GM19463 (cell line): ENCODE data around the gene CDC25C.
"Not testable (repeated sequence)": the region's sequence is repeated elsewhere in the genome, so short reads cannot be mapped to it uniquely, and the experiment has no call there.

ENCODE experiments used
- ATAC-seq: cut with Tn5 transposase; IDR thresholded peaks from one replicate; pipeline ENCODE4 v1.9.1; 2021; ENCODE audit warnings: mild to moderate bottlenecking, moderate library complexity; ENCODE audit not compliant: unreplicated experiment

Gene CDC25C

DNA sequence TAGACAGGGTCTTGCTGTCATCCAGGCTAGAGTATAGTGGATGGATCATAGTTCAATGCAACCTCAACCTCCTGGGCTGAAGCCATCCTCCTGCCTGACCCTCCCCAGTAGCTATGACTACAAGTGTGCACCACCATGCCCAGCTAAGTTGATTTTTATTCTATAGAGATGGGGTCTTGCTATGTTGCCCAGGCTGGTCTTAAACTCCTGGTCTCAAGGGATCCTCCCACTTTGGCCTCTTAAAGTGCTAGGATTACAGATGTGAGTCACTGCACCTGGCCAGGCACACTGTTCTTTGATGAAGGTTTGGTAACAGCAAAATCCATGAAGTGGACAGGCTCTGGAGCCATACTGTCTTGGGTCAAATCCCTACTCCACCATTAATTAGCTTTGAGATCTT is 50.7 kb downstream of the CDC25C start:
- no peak for ATAC-seq

DNA sequence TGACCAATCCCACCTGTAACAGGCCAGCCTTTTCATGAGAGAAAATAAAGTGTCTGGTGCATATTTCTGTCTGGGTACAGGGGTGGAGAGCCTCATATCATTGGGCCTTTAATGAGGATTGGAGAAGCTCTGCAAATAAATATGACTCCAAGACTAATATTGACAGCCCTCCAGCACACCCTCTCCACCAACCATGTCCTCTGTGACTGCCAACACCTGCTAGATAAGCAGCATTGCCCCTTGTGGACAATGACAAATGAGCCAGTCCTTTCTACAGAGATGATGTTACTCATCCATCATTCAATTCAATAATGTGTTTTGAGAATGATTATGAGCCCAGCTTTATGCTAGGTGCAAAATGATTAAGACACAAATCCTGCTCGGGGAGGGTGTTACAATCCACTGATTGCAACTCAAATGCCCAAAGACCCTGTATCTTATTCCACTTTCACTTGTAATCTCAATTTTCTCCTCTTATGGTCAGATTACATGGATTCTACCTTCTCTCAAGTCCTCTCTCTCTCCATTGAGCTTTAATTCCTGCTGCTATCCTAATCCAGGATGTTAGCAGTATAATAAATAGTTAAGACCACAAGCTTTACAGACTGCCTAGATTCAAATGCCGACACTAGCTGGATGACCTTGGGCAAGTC is 55.1 kb downstream of the CDC25C start:
- ATAC-seq, result no peak

DNA sequence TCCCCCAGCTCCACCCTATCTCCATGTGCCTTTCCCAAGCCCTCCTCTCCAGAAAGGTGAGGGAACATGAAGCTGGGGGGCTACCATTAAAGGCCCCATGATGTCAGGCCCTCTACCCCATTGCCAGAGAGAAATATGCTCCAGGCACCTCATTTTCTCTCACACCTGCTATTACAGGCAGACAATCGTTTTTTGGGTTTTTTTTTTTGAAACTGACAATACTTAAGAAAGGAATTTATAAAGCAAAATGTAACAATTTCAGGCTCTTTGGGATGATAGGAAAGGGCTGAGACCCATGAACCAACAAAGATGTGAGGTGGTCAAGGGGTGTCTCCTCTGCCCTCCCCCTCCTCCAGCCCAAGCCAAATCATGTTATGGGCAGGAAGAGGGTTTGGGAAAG is 55.7 kb downstream of the CDC25C start:
- no peak for ATAC-seq

DNA sequence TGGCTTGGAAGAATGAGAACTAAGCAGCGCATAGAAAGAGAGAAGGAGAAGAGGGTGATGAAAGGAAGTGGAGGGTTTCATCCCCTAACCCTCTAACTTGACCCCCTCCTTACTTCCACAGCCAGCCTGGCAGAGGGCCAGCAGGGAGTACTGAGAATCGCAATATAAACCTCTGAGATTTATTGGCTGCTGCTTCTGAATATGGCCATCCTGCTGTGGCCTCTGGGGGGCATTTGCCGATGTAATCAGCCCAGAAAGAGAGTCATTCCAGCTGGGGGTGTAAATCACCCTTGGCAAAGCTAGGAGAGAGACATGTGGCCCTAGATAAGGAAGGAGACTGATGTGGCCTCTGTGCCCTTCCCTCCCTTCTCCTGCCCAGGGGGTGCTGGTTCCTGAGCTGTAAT is 56.2 kb downstream of the CDC25C start:
- no peak for ATAC-seq

DNA sequence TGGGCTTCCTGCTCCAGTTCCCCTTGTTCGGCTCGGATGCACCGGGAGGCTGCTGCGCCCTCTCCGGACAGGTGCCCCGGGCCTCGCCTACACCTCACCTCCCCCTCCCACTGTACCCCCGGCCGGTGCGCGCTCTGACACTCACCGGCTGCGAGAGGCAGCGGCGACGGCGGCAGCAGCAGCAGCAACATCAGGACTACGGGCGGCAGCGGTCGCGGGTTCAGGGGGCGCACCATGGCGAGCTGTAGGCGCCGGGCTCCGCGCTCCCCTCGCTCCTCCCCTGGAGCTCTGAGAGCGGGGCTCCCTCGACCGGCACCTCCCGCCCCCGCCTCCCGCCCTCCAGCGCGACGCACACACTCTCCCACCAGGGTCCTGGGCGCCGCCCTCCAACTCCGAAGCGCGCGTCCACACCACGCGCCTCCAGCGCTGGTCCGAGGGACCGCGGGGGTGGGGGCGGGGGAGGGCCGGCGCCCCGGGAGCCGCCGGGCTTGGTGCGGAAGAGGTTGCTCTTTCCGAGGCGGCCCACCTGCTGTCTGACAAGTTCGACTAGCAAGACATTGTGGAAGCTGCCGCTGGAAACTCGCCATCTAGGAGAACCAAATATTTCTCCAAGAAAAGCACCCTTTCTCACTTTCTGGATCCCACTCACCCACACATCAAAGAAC is 57.3 kb downstream of the CDC25C start, which contains the start of gene GFRA3:
Gene GFRA3 (minus strand): TSS at position 433 of the 665 bp plus-strand sequence. CDS start 197 bp downstream, at position 236.
- ATAC-seq, result no peak

DNA sequence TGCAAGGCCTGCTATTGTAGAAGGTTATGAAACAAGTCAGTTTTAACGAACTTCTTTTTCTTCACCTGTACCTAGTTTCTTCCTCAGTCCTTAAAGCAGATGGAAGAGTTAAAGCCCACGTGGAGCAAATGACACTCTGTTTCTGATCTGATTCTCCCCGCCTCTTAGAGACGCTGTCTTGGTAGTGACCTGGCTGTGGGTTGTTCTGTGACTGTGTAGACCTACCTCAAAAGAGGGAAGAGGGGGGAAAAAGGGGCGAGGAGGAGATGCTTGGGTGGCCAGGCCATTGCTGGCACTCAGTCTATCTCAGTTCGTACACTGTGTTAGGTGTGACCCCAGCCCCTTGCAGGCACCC is 57.8 kb downstream of the CDC25C start:
- ATAC-seq, result no peak

DNA sequence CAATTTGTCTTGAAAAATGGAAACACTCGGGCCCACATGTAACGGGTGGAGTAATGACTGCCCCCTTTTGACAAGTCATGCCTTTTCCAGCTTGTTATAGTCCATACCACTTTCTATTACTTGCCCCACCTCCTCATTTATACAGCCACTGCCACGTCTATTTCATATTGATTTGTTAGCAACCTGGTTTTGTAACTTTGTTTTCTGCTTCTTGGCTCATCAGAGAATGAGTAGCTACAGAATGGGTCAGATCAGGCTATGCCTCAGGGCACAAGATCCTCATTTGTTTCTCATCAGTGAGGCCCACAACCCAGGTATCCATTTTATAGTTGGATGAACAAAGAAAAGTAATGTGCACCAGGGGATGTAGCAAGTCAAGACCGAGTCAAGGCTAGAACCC is 58.9 kb downstream of the CDC25C start:
- ATAC-seq, result no peak

DNA sequence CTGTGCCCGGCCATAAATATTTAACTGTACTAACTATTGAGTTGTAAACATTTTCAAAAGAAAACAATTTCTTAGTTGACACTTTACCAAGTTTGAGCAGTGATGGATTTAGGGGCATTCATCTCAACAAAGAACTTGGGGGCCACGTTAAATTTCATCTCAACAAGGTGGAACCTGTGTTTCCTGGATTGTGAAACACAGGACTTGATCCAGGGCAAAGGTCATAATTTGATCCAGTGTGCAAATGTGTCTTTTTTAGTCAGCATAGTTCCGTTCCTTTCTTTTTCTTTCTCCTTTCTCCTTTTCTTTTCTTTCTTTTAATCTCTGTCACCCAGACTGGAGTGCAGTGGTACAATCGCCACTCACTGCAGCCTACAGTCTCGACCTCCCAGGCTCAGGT is 60.3 kb downstream of the CDC25C start:
- ATAC-seq, result no peak

DNA sequence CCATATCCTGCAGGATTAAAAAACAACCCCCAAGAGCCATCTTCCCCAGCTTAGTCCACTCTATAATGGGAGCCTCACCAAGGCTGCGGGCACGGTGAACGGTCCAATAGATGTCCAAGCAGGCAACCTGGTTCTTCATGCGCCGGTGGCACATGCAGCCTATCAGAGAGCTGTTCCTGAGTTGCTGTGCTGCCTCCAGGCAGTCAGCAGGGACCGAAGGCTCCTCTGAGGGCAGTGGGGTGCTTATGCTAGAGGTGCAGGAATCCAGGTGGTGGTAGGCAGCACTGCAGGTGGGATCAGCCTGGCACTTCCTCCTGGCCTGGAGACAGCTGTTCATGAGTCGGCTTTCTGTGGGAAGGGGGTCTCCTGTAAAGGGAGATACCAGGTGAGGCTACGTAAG is 67.4 kb downstream of the CDC25C start:
- ATAC-seq, result no peak

DNA sequence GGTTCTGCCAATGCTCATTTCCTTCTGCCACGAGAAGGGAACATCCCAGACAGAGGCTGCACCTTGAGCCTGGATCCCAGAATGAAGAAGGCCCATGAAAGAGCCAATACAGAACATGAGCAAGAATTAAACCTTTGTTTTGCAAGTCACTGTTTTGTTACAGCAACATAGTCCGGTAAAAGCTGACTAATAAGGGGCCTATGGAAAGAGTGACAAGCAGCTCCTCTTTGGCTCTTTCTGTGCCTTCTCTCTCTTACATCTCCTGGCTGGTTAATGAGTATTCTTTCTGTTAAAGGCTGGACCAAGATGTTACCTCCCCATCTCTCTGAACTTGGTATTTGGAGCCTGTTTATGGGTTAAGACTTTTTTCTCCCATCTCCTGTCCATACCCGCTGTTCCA is 68.0 kb downstream of the CDC25C start:
- no peak for ATAC-seq

DNA sequence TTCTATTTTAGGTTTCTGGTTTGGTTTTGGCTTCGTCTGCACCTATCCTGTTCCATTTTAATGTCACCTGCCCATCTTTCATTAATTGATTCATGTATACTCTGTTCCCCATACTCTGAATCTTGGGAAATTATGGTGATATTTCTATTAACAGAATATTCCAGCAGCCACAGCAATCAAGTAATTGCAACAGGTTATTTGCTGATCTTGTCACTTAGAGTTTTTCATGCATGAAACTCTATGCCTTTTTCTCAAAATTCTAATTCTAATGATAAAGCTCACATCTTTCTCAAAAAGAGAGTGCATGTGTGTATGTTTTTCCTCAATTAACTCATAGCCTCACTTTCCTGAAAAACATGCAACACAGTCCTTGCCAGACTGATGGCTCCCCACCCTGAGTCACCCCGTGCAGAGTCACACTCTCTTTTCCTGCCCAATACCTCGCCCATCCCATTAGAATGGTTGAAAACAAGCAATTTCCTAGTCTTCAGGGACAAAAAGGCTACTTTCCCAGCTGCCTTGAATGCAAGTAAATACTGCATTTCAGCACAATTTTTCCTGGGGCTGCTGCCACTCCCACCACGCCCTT is 72.8 kb downstream of the CDC25C start:
- ATAC-seq, result no peak

DNA sequence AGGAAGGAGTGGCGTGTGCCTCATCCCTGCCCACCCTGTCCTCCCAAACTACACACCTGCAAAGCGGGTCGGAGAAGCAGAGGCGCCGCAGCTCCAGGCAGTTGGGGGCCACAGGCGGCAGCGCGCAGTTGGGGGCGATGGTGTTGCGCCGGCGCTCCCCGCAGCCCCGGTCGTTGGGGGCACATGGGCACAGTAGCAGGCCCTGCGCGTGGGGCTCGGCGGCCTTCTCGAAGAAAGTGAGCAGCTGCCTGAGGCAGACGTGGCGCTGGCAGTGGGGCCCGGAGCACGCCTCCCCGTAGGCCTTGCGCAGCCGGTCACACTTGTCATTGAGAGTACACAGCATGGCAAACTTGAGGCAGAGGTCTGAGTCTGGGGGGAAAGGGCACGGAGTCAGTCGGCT is 74.0 kb downstream of the CDC25C start:
- no peak for ATAC-seq

DNA sequence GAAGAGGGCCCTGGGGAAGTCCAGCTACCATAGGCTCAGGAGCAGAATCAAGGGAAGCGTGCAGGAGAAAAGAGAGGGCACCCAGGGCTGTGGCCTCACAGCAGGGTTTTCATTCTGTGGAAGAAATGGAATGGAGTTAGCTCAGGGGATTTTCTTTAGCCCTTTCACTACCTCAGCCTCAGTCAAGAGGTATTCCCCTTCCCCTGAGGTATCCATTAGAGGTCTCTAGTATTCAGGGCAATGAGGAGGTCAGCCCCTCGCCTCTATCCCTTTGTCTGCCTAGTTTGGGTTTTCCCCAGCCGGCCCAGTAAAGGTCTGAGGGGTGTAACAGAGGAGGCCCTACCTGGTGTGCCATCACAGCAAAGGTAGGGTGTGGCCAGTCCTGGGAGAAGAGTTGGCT is 78.7 kb downstream of the CDC25C start:
- peak; percentile 54 for ATAC-seq

DNA sequence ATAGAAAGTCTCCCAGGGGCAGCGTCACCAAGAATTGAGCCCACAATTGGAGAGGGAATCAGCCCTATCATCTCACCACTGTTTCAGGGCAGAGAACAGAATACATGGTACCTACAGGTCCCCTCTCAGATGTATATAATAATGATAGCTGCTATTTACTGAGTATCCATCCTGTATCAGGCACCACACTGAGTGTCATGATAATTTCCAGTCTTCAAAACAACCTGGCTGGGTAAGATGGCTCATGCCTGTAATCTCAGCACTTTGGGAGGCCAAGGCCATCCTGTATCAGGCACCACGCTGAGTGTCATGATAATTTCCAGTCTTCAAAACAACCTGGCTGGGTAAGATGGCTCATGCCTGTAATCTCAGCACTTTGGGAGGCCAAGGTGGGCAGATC is 83.8 kb downstream of the CDC25C start:
- ATAC-seq, result not testable (repeated sequence)

DNA sequence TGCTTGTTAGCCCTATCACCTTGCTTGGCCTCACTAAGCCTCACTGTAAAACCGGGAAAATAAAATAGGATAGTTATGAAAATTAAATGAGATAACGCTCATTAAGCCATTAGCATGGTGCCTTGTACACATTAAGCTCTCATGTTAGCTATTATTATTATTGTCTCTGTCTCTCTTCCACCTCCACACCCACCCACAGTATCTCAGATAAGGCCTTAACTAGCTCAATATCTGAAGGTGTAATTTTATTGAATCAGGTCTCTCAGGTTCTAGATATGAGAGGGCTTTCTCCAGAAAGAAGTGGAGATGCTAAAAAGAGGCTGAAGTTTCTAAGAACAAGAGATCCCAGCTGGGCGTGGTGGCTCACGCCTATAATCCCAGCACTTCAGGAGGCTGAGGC is 84.8 kb downstream of the CDC25C start:
- ATAC-seq, result no peak

DNA sequence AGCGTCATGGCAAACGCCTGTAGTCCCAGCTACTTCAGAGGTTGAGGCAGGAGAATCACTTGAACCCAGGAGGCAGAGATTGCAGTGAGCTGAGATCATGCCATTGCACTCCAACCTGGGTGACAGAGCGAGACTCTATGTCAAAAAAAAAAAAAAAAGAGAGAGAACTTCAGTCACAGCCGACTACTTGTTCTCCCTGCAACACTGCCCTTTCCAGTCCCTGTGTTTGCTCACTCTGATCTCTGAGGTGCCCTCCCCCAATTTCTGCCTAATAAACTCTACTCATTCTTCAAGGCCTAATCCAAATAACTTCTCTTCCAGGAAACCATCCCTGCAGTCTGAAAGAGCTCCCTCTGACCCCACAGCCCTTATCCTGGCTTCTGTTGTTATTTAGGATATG is 85.3 kb downstream of the CDC25C start:
- no peak for ATAC-seq

DNA sequence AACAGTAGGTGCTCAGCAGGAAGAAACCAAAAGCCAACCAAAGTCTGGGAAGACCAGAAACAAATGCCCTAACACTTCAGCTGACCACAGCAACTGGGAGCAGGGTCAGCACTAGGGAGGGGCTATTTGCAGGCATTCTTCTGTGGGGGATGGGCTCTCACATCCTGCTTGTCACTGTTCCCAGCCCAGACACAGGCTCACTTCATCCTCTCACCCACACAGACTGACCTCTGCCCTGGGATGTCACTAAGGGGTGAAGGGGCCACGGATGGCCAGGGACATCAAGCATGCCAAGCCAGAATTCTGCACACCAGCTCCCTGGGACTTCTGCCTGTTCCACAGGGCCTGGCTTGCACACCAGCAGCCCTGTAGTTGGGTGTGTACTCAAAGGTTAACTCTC is 85.9 kb downstream of the CDC25C start:
- ATAC-seq, result no peak

DNA sequence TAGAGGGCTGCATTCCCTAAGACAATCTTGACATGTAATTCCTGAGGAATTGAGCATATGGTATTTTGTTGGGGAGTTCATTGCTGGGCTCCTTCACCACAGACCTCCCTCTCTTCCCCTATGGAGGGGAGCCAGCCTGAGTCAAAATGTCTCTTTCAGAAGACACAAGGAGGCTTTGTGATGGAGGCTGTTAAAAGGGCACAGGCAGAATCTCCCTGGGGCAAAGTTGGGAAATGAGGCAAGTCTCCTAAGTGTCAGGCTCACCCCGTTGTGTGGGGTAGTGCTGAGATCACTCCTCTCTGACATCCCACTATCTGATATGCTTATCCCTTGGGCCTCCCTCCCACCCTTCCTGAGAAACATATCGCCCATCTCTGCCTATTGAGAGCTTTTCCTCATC is 87.8 kb downstream of the CDC25C start:
- no peak for ATAC-seq

DNA sequence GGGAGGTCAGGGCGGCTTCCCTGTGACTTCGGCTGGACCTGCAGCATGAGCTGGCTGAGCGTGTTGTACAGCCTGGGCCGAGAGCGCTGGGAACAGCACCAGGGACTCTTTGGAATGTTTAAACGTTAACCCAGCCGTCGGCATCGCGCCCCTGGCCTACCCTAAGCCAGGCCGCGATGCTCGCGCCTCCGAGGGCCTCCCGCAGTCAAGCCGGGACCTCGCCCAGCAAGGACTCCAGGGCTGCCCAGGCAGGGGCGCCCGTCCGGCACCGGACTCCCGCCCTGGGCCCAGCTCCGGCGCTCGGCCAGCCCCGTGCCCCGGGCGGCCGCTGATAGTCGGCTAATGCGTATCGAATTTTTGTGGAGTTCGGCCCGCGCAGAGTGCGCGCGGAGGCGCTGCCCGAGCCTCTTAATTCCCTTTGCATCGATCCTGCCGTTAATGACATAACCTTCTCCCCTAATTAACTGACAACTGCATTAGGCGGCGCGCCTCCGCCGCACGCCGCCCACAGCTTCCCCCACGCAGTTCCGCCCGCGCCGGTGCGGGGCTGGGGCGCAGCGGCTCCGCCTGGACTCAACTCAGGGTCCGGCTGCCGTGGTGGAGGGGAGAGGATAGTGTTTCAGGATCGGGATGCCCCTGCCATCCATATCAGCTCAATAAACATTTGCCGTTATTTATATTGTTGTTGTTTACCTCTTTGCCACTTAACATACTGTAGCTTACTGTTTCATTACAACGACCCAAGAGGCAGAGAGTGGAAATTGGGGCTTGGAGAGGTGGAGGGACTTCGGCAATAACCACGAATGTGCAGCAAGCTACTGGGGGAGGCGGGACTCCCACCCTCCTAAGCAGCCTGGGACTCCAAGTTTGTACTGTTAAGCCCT is 89.7 kb downstream of the CDC25C start:
- no peak for ATAC-seq

DNA sequence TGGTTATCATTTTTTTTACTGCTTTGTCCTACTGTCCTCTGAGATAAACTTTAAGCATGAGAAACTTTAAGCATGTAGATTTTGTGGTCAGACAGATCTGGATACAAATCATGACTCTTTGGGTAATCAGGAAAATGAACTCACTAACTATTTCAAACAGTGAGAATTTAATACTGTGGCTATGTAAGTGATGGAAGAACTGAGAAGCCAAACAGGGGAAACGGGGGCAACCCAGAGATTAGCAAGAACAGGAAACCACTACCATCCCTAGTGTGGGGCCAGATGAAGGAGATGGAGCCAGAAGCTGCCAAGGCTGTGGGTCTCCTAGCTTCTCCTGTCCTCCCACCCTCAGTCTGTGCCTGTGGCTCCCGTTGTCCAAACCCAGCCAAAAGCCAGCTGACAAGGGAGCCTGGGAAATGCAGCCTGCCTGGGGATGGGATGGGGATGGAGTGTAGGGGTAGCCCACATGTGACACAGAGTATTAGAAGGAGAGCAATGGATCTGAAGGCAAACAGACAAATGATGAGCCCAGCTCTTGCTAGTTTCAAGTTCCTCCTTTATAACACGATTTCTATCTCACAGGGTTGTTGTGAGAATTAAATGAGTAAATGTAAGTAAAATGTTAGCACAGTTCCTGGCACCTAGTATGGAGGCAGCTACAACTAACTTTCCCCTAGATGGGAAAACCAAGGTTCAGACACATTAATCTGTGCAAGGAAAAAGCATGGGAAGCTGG is 90.8 kb downstream of the CDC25C start:
- no peak for ATAC-seq

DNA sequence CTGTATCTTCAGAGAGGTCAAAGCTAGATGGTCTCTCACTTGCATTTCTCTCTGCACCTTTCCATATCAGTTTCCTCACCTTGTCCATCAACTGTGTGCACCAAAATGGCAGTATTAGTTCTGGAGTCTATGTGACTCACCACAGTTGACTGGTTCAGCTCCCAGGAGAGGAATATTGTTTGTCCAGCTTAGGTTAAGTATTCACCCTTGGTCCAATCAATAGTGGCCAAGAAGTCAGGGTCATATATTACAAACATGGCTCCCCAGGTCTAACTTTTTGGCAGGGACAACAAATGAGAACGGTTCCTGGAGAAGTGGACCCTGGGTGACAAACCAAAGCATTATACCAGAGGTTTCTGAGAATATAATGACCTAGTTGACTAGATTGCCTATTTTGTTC is 93.6 kb downstream of the CDC25C start:
- ATAC-seq, result no peak
